ENCODE results near the gene GOLIM4.
A peak's percentile ranks its signal among the peaks of the same experiment; 100 is the strongest.

GOLIM4 gene

DNA sequence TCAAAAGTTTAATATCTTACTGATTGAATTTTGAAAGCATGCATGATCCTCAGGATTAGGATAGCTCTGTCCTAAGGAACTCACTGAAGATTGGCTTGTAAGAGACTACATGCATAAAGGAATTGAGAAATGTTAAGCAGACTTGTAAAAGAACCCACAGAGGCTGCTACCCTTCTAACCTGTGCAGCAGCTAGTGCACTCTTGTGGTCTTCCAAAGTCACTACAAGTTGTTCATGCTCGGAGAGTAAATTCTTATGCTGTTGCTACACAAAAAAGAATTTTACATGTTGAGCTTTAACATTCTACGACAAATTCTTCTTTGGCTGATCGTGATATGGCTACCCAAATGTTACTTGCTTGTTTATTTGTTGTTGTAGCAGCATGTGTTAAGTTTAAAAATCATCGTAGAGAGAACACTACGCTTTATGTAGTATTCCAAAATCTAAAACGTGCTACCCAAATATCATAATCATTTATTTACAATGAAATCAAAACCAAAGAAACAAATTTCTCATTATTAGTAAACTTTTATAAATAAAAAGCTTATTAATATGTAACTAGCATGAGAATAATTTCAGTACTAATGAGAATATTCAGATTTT is 55.0 kb downstream of the GOLIM4 start:
- H2AFZ ChIP-seq (ENCODE audit: low read depth, low read length), result no peak overlapping the region
- H3K27me3 ChIP-seq (ENCODE audit: low read depth, low read length), result no peaks in the 10 kb centered on the region
- no peaks in the 10 kb centered on the region for H3K79me2 ChIP-seq (ENCODE audit: low read length)
- no peaks in the 10 kb centered on the region for H3K9me3 ChIP-seq (ENCODE audit: insufficient read depth, low read length)
- H3K4me2 ChIP-seq (ENCODE audit: low read length), result no peak overlapping the region
- no peaks in the 10 kb centered on the region for H4K20me1 ChIP-seq (ENCODE audit: insufficient read depth, low read length)
- no peak overlapping the region for H3K9ac ChIP-seq (ENCODE audit: low read length)
- no peaks in the 10 kb centered on the region for H3K4me1 ChIP-seq (ENCODE audit: low read length)
- no peak overlapping the region for H3K27ac ChIP-seq (ENCODE audit: low read length)
- peaks cover 12% of the 10 kb centered on the region for H3K36me3 ChIP-seq (replicated peaks; ENCODE audit: low read depth, low read length)
- TF ChIP-seq, protein P1, sequence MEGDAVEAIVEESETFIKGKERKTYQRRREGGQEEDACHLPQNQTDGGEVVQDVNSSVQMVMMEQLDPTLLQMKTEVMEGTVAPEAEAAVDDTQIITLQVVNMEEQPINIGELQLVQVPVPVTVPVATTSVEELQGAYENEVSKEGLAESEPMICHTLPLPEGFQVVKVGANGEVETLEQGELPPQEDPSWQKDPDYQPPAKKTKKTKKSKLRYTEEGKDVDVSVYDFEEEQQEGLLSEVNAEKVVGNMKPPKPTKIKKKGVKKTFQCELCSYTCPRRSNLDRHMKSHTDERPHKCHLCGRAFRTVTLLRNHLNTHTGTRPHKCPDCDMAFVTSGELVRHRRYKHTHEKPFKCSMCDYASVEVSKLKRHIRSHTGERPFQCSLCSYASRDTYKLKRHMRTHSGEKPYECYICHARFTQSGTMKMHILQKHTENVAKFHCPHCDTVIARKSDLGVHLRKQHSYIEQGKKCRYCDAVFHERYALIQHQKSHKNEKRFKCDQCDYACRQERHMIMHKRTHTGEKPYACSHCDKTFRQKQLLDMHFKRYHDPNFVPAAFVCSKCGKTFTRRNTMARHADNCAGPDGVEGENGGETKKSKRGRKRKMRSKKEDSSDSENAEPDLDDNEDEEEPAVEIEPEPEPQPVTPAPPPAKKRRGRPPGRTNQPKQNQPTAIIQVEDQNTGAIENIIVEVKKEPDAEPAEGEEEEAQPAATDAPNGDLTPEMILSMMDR (IDR thresholded peaks at IDR 0.05; ENCODE audit: low read depth, low read length), result peak; percentile 77
- TF ChIP-seq EZH2phosphoT487 (IDR thresholded peaks at IDR 0.05; ENCODE audit: low read depth), result no peak
- H3K4me3 ChIP-seq (ENCODE audit: low read length), result no peak overlapping the region

DNA sequence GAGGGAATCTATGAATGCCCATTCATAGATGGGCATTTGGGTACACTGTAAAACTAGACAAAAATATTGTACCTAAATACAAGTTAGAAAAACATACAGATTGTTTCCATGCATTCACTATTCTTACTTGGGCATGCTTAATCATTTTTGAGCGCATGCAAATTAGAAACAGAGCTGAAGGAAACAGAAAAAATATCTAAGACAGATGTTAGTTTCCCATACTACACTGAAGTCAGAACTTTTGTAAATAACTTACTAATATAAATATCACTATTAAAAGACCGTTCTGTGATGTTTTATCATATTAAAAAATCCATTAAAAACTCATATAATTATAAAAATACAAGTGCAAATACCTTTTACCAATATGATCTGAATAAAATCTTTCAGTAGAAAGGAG is 58.7 kb downstream of the GOLIM4 start:
- Histone ChIP-seq H3K79me2 (ENCODE audit: low read length) (no peaks in the 10 kb centered on the region), H3K27me3 (ENCODE audit: low read depth, low read length) (no peaks in the 10 kb centered on the region), H3K27ac (ENCODE audit: low read length) (no peak overlapping the region), H3K9me3 (ENCODE audit: insufficient read depth, low read length) (no peaks in the 10 kb centered on the region), H3K4me1 (ENCODE audit: low read length) (peaks cover 6% of the 10 kb centered on the region), H3K4me3 (ENCODE audit: low read length) (no peak overlapping the region), H4K20me1 (ENCODE audit: insufficient read depth, low read length) (no peaks in the 10 kb centered on the region), H3K4me2 (ENCODE audit: low read length) (no peak overlapping the region), H2AFZ (ENCODE audit: low read depth, low read length) (no peak overlapping the region), H3K36me3 (replicated peaks; ENCODE audit: low read depth, low read length) (peaks cover 5% of the 10 kb centered on the region), H3K9ac (ENCODE audit: low read length) (no peak overlapping the region)
- TF ChIP-seq, protein P1 (IDR thresholded peaks at IDR 0.05; ENCODE audit: low read depth, low read length), result no peak
- TF ChIP-seq EZH2phosphoT487 (IDR thresholded peaks at IDR 0.05; ENCODE audit: low read depth), result no peak

DNA sequence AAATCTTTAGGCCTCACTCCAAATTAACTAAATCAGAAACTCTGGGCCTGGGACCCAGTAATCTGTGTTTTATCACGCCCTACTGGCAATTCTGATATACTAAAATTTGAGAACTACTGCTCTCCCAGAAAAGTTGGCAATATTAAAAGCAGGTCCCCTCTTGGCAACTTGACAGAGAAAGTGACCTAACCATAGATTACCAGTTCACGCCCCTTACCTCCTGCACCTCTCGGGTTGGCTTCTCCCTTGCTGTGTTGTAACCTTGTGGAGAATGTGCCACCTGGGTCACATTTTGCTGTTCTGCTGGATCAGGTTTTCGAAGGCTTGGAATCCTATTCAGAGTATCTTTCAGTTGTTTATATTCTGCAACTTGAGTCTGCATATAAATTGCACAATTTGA is 59.1 kb downstream of the GOLIM4 start:
- TF ChIP-seq, protein P1 (IDR thresholded peaks at IDR 0.05; ENCODE audit: low read depth, low read length), result no peak
- no peak for TF ChIP-seq EZH2phosphoT487 (IDR thresholded peaks at IDR 0.05; ENCODE audit: low read depth)
- no peak overlapping the region for H3K9ac ChIP-seq (ENCODE audit: low read length)
- no peaks in the 10 kb centered on the region for H3K79me2 ChIP-seq (ENCODE audit: low read length)
- peaks cover 6% of the 10 kb centered on the region for H3K4me1 ChIP-seq (ENCODE audit: low read length)
- no peaks in the 10 kb centered on the region for H3K27me3 ChIP-seq (ENCODE audit: low read depth, low read length)
- peaks cover 5% of the 10 kb centered on the region for H3K36me3 ChIP-seq (replicated peaks; ENCODE audit: low read depth, low read length)
- no peaks in the 10 kb centered on the region for H3K9me3 ChIP-seq (ENCODE audit: insufficient read depth, low read length)
- H3K27ac ChIP-seq (ENCODE audit: low read length), result no peak overlapping the region
- no peak overlapping the region for H3K4me3 ChIP-seq (ENCODE audit: low read length)
- H3K4me2 ChIP-seq (ENCODE audit: low read length), result no peak overlapping the region
- no peaks in the 10 kb centered on the region for H4K20me1 ChIP-seq (ENCODE audit: insufficient read depth, low read length)
- H2AFZ ChIP-seq (ENCODE audit: low read depth, low read length), result no peak overlapping the region

DNA sequence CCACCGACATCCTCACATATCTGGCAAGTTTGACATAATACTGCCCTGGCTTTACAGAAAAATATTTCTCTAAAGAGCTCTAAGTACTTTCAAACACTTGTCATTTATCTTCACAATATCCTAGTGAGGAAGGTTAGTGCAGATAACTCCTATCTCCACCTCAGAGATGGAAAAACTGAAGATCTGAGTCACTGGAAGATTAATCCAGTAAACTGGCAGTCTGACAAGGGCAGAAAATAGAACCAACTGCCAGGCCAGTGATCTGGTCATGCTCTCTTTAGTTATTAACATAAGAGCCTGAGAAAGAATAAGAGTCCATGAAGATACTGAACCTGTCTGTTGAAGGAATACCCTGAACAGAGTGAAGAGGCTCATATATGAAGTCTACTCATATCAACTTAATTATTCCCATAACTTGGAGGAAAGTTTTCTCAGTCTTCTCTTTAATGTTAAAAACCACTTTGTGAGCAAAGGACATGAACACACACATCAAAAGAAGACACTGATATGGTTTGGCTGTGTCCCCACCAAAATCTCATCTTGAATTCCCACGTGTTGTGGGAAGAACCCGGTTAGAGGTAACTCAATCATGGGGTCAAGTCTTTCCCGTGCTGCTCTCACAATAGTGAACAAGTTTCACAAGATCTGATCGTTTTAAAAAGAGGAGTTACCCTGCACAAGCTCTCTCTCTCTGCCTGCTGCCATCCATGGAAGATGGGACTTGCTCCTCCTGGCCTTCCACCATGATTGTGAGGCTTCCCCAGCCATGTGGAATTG is 61.4 kb downstream of the GOLIM4 start:
- H3K79me2 ChIP-seq (ENCODE audit: low read length), result no peaks in the 10 kb centered on the region
- no peaks in the 10 kb centered on the region for H4K20me1 ChIP-seq (ENCODE audit: insufficient read depth, low read length)
- no peak overlapping the region for H3K4me2 ChIP-seq (ENCODE audit: low read length)
- no peaks in the 10 kb centered on the region for H3K9me3 ChIP-seq (ENCODE audit: insufficient read depth, low read length)
- no peak overlapping the region for H2AFZ ChIP-seq (ENCODE audit: low read depth, low read length)
- peaks cover 6% of the 10 kb centered on the region for H3K4me1 ChIP-seq (ENCODE audit: low read length)
- H3K27me3 ChIP-seq (ENCODE audit: low read depth, low read length), result no peaks in the 10 kb centered on the region
- TF ChIP-seq, protein P1 (IDR thresholded peaks at IDR 0.05; ENCODE audit: low read depth, low read length), result no peak
- TF ChIP-seq EZH2phosphoT487 (IDR thresholded peaks at IDR 0.05; ENCODE audit: low read depth), result no peak
- H3K9ac ChIP-seq (ENCODE audit: low read length), result no peak overlapping the region
- H3K27ac ChIP-seq (ENCODE audit: low read length), result no peak overlapping the region
- peaks cover 3% of the 10 kb centered on the region for H3K36me3 ChIP-seq (replicated peaks; ENCODE audit: low read depth, low read length)
- H3K4me3 ChIP-seq (ENCODE audit: low read length), result no peak overlapping the region
